Measurements from ENCODE around the gene GNAI1.

- TF ChIP-seq CTCF (conservative IDR thresholded peaks at IDR 0.05; ENCODE audit: low read length) (no peak), EZH2phosphoT487 (IDR thresholded peaks at IDR 0.05; ENCODE audit: borderline replicate concordance, low read depth, low read length) (no peak)
Observed at GRCh38 chr7:80186721-80187120, 52.1 kb downstream of the GNAI1 start.

All from OCI-LY7 (cell line).